HG03097 (cell line): ENCODE data around the gene AOC3.
"Not testable (repeated sequence)": the region's sequence is repeated elsewhere in the genome, so short reads cannot be mapped to it uniquely, and the experiment has no call there.

Experiments
- ATAC-seq: cut with Tn5 transposase; IDR thresholded peaks from one replicate; pipeline ENCODE4 v1.9.1; 2021; ENCODE audit not compliant: unreplicated experiment, low FRiP score

The AOC3 gene

DNA sequence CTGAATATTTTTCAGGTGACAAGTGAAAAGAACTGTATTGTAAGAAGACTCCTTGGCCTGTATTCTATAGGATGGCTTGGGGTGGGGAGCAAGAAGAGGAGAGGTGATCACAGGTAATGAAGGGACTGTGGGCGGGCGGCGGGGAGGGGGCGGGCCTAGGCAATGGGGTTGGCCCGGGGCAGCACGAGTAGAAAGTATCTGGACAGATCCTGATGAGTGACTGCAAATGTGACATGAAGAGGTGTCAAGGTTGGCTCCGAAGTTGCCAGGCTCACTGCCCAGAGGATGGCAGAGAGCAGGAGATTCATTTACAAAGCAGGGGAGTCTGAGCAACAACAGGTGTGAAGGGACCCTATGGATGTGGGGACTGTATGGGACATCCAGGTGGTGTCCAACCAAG, 38.8 kb downstream of the AOC3 start:
- no peak for ATAC-seq

DNA sequence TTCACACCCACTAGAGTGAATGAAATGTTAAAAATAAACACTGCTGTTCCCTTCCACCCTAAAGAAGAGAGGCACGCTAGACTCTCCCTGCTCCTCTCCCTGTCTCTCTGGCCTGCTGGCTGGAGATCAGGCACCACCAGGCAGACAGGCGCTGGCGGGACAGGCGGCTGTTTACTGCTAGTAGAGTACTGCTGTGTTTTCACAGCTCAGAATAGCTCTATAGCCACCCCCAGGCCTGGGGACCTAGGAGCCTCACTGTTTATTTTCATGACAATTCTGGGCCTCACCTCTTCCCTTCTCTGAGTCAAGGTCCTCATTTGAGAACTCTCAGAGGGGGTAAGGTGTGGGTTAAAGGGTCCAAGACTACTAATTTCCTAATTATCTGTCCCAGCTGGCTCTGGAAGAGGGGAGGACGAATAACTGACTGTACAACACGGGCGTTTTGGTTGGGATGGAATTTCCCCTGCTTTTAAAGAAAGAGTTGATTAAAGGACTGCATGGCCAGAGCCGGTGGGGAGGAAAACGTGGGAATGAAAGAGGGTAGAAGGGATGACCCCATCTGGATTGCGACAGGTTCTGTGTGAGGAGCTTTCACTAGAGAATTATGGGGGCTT, 40.6 kb downstream of the AOC3 start:
- no peak for ATAC-seq

DNA sequence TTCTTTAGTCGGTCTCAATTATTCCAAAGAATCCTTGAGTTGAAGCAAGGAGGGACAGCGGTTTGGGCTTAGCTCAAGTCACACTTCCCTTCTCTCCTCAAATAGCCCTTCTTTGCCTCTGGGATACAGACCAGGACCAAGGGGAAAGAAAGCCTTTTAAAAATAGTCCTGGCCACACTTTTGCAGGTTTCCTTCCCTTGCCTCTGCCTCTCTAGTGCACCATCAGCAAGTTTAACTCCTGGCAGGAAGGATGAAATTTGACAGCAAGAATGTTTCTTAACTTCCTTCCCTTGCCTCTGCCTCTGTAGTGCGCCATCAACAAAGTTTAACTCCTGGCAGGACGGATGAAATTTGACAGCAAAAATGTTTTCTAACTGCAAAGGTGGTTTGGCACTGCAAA, 42.4 kb downstream of the AOC3 start:
- no peak for ATAC-seq

DNA sequence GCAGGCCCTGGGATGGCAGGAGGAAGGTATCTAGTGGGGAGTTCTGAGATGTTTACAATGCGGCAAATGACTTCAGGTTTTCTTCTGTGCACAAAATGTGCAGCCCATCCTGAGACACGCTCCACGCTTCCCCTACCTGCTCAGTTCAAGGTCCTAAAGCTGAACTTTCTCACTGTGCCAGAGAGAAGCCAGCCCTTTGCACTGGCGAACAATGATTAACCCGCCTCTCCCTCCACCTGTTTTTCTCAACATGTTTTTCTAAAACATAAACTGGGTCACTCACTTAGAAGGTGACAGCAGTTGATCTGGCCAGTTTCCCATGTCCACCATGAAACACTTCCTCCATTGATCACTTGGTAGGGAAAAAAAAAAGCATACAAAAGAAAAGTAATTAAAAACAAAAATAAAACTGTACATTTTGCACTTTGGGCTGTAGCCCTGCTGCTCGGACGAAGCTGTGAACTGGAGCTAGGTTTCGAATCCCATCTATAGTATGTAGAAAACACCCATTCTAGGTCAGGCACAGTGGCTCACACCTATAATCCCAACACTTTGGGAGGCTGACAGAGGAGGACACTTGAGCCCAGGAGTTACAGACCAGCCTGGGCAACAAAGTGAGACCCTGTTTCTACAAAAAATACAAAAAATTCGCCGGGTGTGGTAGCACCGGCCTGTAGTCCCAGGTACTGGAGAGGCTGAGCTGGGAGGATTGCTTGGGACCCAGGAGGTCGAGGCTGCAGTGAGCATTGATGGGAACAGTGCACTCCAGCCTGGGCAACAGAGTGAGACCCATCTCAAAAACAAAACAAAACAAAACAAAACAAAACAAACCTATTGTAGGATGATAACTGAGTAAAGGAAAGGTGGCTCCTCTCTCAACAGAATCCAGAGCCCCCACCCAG, 43.5 kb downstream of the AOC3 start:
- no peak for ATAC-seq

DNA sequence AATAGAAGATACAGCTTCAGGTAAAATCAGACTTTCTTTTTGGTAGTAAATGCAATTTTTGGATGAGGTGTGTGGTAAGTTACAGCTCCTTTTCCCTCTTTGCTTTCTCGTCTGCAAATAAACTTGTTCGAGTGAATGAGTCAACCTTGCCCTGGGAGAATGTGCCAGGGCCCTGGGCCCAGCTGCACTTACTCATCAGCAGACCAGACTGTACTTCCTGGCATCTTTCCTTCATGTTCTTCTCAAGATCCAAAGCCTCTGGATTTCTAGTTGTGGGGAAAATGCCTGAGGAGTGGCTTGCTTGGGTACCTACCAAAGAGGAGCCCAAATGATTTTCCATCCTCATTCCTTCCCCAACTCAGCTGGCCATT, 44.2 kb downstream of the AOC3 start:
- ATAC-seq, result no peak

DNA sequence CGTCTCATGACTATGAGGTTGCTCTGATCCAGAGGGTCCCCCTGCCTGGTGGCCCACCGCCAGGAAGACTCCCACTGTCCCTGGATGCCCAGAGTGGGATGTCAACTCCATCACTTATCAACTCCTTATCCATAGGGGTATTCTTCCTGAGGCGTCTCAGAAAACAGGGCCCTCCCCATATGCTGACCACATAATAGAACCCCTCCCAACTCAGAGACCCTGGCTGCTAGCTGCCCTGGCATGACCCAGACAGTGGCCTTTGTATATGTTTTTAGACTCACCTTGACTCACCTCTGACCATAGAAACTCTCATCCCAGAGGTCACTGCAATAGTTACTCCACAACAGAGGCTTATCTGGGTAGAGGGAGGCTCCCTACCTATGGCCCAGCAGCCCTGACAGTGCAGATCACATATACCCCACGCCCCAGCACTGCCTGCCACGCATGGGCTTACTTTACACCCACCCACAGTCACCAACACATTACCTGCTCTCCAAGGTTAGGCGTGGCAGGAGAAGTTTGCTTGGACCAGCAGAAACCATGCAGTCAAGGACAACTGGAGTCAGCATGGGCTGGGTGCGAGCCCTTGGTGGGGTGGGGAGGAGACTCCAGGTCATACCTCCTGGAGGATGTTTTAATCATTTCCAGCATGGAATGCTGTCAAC, 47.3 kb downstream of the AOC3 start:
- no peak for ATAC-seq

DNA sequence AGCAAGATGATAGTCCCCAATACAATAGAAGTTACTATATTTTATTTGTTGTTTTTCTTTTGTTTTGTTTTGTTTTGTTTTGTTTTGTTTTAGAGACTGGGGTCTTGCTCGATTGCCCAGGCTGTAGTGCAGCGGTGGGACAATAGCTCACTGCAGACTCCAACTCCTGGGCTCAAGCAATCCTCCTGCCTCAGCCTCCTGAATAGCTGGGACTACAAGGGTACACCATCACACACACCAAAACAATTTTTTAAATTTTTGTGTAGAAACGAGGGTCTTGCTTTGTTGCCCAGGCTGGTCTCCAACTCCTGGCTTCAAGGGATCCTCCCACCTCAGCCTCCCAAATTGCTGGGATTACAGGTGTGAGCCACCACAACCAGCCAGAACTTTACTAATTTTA, 49.0 kb downstream of the AOC3 start:
- ATAC-seq, result not testable (repeated sequence)

DNA sequence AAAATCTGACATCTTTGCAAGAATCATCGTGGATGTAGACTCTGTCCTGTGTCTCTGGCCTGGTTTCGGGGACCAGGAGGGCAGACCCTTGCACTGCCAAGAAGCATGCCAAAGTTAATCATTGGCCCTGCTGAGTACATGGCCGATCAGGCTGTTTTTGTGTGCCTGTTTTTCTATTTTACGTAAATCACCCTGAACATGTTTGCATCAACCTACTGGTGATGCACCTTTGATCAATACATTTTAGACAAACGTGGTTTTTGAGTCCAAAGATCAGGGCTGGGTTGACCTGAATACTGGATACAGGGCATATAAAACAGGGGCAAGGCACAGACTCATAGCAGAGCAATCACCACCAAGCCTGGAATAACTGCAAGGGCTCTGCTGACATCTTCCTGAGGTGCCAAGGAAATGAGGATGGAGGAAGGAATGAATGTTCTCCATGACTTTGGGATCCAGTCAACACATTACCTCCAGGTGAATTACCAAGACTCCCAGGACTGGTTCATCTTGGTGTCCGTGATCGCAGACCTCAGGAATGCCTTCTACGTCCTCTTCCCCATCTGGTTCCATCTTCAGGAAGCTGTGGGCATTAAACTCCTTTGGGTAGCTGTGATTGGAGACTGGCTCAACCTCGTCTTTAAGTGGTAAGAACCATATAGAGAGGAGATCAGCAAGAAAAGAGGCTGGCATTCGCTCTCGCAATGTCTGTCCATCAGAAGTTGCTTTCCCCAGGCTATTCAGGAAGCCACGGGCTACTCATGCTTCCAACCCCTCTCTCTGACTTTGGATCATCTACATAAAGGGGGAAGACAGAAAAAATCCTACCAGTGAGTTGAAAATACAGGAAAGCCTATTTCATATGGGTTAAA, 49.7 kb downstream of the AOC3 start, which contains the start of gene G6PC1:
G6PC1 (plus strand) TSS at position 340 of the 872 bp plus-strand sequence; CDS start at position 418, 78 bp downstream.
- no peak for ATAC-seq

DNA sequence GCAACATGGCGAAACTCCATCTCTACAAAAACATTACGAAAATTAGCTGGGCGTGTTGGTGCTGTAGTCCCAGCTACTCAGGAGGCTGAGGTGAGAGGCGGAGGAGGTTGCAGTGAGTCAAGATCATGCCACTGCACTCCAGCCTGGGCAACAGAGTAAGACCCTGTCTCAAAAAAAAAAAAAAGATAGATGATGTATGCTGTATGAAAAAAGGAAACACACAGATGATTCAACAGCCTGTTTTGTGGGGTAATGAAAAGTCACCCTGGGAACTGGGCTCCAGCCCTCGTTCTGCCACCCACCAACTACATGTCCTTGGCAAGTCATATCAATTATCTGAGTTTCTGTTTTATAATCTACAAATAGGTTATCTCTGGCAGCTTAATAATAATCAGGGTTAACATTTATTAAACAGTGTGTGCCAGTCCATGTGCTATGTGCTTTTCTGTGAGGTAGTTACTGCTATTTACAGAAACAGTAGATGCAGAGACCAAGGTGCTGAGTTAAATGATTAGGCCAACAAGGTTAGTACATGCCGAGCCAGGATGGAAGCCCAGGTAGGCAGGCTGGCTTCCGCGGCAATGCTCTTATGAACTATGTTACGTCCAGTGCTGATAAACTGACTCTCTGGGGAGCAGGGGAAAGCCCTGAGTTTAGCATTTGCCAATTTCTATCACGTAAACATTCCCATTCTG, 50.7 kb downstream of the AOC3 start:
- ATAC-seq, result no peak

DNA sequence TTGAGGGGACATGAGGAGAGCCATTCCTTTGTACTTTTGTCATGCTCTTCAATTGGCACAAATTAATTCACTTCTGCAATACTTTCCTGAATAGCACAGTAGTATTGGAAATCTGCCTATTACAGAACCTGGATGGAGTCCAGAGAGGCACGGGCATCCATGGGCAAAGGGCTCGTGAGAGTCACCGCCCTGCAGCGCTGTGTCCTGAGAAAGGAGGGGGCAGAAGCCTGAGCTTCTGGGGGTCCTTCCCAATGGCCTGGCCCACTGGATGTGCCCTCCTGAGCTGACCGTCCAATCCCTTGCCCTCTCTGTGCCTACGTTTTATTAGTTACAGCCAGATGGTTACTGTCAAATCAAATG, 53.1 kb downstream of the AOC3 start:
- no peak for ATAC-seq

DNA sequence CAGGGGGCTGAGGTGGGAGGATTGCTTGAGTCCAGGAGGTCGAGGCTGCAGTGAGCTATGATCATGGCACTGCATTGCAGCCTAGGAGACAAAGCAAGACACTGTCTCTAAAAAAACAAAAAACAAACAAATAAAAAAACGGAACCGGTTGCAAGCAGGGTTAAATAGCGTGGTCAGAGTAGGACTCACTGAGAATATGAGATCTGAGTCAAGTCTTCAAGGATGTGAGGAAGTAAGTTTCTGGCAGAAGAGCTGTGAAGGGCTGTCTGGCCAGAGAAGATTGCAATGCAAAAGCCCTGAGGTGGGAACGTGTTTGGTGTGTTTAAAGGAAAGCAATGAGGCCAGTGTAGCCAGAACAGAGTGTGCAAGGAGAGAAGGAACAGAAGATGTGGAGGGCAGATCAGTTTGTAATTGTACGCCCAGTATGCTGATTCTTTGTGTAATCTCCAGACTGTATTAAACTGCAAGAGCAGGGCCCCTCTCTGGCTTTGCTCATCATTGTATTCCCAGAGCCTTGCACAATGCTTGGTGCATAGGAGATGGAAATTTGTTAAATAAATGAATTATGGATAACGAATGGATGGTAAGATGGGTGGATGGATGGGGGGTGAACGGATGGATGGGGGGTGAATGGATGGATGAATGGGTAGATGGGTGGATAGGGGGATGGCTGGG, 55.9 kb downstream of the AOC3 start:
- no peak for ATAC-seq
